WERI-Rb-1 (cell line): ENCODE measurements around the gene CASP8.

Source experiments
- DNase-seq: peaks from one replicate; pipeline ENCODE4 v3.0.0-alpha.2; 2020
- H3K27ac ChIP-seq: fragments of 250-450 bp; sonication (Bioruptor Pico); 2 replicates; pipeline ENCODE4 v1.5.1; 2020; ENCODE audit warnings: mild to moderate bottlenecking, moderate library complexity
- H3K27me3 ChIP-seq: fragments of 250-450 bp; sonication (Bioruptor Pico); 2 replicates; pipeline ENCODE4 v1.5.1; 2021; ENCODE audit warnings: mild to moderate bottlenecking, low read depth, moderate library complexity; ENCODE audit not compliant: insufficient read depth, severe bottlenecking
- H3K36me3 ChIP-seq: fragments of 250-450 bp; sonication (Bioruptor Pico); 2 replicates; pipeline ENCODE4 v1.5.1; 2020; ENCODE audit warnings: mild to moderate bottlenecking, moderate library complexity
- H3K4me3 ChIP-seq: 2 replicates; pipeline ENCODE4 v1.5.1; 2011; ENCODE audit warnings: low read depth, mild to moderate bottlenecking, control low read depth, low read length
- H3K9me3 ChIP-seq: fragments of 250-450 bp; sonication (Bioruptor Pico); 2 replicates; pipeline ENCODE4 v1.5.1; 2021; ENCODE audit warnings: mild to moderate bottlenecking, moderate library complexity; ENCODE audit not compliant: severe bottlenecking
- CTCF ChIP-seq: IDR thresholded peaks from 2 replicates; pipeline ENCODE4 v1.5.1; 2011; ENCODE audit warnings: low read depth, mild to moderate bottlenecking, control low read depth, inconsistent platforms, low read length

CASP8 gene

DNA sequence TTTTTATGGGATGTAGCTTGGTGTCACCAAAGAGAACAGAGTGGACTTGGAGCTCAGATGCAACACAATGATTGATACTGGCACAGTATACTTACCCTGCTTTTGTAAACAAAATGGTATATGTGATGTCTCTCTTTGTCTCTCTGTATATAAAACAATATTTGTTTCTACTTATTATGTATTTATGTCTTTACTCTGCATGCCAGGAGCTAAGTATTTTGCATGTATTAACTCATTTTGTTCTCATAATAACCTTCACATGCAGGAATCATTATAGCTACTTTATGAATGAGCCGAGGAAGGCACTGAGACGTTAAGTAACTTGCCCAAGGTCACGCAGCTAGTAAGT, 27.9 kb upstream of the CASP8 start:
- TF ChIP-seq CTCF, result no peak
- Histone ChIP-seq H3K9me3 (no peaks in the 10 kb centered on the region), H3K4me3 (no peak overlapping the region), H3K36me3 (no peaks in the 10 kb centered on the region), H3K27ac (no peak overlapping the region), H3K27me3 (no peaks in the 10 kb centered on the region)
- no peak for DNase-seq

- H3K27me3 ChIP-seq, result no peaks in the 10 kb centered on the region
- no peaks in the 10 kb centered on the region for H3K36me3 ChIP-seq
- H3K27ac ChIP-seq, result no peak overlapping the region
- H3K4me3 ChIP-seq, result no peak overlapping the region
- H3K9me3 ChIP-seq, result no peaks in the 10 kb centered on the region
- no peak for TF ChIP-seq CTCF
- no peak for DNase-seq
These were observed 27.0 kb upstream of the CASP8 start for GRCh38 chr2:201233192-201233811.

- H3K27me3 ChIP-seq, result no peaks in the 10 kb centered on the region
- no peaks in the 10 kb centered on the region for H3K9me3 ChIP-seq
- H3K4me3 ChIP-seq, result no peak overlapping the region
- TF ChIP-seq CTCF, result no peak
- no peak for DNase-seq
- no peak overlapping the region for H3K27ac ChIP-seq
- no peaks in the 10 kb centered on the region for H3K36me3 ChIP-seq
These were observed 26.3 kb upstream of the CASP8 start for GRCh38 chr2:201233812-201234662.

DNA sequence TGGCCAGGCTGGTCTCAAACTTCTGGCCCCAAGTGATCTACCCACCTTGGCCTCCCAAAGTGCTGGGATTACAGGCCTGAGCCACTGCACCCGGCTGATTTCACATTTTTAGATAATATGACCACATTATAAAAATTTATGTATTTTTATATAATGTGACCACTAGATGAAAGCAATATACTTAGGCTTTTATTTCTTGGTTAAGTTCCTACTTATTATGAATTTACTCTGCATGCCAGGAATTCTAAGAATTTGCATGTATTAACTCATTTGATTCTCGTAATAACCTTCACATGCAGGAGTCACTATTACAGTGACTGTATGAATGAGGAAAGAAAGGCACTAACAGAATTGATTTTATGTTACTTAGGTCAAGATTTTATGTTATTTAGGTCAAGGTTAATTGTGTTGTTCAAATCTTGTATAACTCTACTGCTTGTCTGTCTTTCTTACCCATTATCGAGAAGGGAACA, 25.6 kb upstream of the CASP8 start:
- no peak for DNase-seq
- H3K4me3 ChIP-seq, result no peak overlapping the region
- TF ChIP-seq CTCF, result no peak
- H3K9me3 ChIP-seq, result no peaks in the 10 kb centered on the region
- no peaks in the 10 kb centered on the region for H3K36me3 ChIP-seq
- H3K27me3 ChIP-seq, result no peaks in the 10 kb centered on the region
- no peak overlapping the region for H3K27ac ChIP-seq

DNA sequence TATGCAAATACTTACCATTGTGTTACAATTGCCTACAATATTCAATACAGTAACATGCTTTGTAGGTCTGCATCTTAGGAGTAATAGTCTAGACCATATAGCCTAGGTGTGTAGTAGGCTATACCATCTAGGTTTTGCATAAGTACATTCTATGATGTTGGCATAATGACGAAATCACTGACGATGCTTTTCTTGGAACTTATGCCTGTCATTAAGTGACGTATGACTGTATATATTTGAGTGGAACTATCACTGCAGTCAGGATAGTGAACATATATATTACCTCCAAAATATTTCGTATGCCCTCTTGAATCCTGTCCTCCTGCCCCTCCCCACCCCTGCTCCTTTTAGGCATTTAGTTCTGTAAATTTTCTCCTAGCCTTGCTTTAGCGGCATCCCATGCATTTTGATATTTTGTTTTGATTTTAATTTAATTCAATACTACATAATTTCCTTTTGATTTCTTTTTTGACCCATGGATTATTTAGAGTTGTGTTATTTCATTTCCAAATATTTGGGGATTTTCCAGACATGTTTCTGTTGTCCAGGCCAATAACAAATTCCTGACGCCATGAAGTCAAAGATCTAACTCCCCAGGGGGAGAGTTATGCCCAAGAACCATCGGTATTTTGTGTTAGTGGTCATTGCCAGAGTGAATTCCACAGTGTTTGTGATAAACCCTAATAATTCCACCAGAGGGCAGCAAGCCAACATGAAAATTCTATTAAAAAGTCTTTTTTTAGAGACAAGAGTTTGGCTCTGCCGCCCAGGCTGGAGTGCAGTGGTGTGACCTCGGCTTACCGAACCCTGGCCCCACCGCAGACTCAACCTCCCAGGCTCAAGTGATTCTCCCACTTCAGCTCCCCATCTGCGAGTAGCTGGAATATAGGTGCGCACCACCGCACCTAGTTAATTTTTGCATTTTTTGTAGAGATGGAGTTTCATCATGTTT, 24.2 kb upstream of the CASP8 start:
- Histone ChIP-seq H3K9me3 (no peaks in the 10 kb centered on the region), H3K4me3 (no peak overlapping the region), H3K27ac (peak overlapping the region; percentile 56), H3K27me3 (no peaks in the 10 kb centered on the region), H3K36me3 (no peaks in the 10 kb centered on the region)
- peak; percentile 39 for TF ChIP-seq CTCF
- peak; percentile 58 for DNase-seq
